ENCODE measurements around the gene PLCG1.

Gene PLCG1

DNA sequence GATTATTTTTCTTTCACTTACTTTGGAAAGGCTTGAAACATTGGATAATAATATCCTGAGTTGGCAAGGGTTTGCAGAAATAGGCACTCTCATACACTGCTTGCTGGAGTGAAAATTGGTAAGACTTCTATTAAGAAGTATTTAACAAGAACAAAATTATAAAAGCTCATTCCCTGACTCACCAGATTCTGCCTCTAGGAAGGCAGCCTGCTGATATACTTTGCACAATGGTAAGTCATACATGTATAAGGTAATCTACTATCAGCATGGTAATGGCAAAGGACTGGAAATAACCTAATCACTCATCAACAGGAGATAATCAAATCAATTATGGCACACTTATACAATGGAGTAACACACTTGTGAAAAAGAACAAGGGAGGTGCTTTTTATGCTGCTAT is 85.8 kb downstream of the PLCG1 start:
- Histone ChIP-seq H4K20me1 (ENCODE audit: low read depth, low read length) (no peaks in the 10 kb centered on the region), H3K79me2 (ENCODE audit: insufficient read depth, low read length) (no peaks in the 10 kb centered on the region), H3F3A (ENCODE audit: insufficient read depth) (no peaks in the 10 kb centered on the region), H3K9me3 (ENCODE audit: insufficient read depth, low read length) (no peaks in the 10 kb centered on the region), H3K9ac (ENCODE audit: low read length) (no peak overlapping the region), H3K36me3 (ENCODE audit: low read length) (no peaks in the 10 kb centered on the region), H3K27me3 (ENCODE audit: low read length) (no peaks in the 10 kb centered on the region), H3K9me2 (replicated peaks; ENCODE audit: insufficient read depth, low read length) (no peaks in the 10 kb centered on the region), H3K27ac (ENCODE audit: low read depth, low read length) (no peak overlapping the region), H3K4me3 (ENCODE audit: insufficient read depth, low read length, poor library complexity, severe bottlenecking) (no peak overlapping the region), H2AFZ (ENCODE audit: low read depth, low read length, severe bottlenecking) (no peak overlapping the region), H3K4me2 (ENCODE audit: low read depth, low read length, poor library complexity, severe bottlenecking) (no peak overlapping the region)
- TF ChIP-seq, protein P1, sequence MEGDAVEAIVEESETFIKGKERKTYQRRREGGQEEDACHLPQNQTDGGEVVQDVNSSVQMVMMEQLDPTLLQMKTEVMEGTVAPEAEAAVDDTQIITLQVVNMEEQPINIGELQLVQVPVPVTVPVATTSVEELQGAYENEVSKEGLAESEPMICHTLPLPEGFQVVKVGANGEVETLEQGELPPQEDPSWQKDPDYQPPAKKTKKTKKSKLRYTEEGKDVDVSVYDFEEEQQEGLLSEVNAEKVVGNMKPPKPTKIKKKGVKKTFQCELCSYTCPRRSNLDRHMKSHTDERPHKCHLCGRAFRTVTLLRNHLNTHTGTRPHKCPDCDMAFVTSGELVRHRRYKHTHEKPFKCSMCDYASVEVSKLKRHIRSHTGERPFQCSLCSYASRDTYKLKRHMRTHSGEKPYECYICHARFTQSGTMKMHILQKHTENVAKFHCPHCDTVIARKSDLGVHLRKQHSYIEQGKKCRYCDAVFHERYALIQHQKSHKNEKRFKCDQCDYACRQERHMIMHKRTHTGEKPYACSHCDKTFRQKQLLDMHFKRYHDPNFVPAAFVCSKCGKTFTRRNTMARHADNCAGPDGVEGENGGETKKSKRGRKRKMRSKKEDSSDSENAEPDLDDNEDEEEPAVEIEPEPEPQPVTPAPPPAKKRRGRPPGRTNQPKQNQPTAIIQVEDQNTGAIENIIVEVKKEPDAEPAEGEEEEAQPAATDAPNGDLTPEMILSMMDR (IDR thresholded peaks at IDR 0.05; ENCODE audit: insufficient read depth, low read length, poor library complexity, severe bottlenecking), result no peak
- TF ChIP-seq EZH2phosphoT487 (conservative IDR thresholded peaks at IDR 0.05; ENCODE audit: low read length), result no peak

DNA sequence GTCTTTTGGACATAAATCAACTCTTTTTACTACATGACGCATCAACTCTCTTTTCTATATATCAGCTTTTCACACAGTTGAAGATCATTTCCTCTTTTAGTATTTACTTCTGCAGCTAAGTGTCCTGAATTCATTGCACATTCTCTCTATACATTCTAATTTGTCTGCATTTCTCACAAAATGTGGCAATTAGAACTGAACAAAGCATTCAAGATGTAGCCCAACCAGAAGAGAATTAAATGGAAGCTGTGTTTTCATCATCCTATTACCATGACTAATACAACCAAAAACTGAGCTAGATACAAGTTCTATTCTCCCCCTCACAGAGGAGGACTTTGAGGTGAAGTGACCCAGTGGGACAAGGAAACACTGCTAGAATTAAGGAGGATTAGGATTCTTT is 86.9 kb downstream of the PLCG1 start:
- H3K4me2 ChIP-seq (ENCODE audit: low read depth, low read length, poor library complexity, severe bottlenecking), result no peak overlapping the region
- no peak for TF ChIP-seq EZH2phosphoT487 (conservative IDR thresholded peaks at IDR 0.05; ENCODE audit: low read length)
- TF ChIP-seq, protein P1 (IDR thresholded peaks at IDR 0.05; ENCODE audit: insufficient read depth, low read length, poor library complexity, severe bottlenecking), result no peak
- no peak overlapping the region for H3K27ac ChIP-seq (ENCODE audit: low read depth, low read length)
- no peak overlapping the region for H3K4me3 ChIP-seq (ENCODE audit: insufficient read depth, low read length, poor library complexity, severe bottlenecking)
- H2AFZ ChIP-seq (ENCODE audit: low read depth, low read length, severe bottlenecking), result no peak overlapping the region
- H3K9ac ChIP-seq (ENCODE audit: low read length), result no peak overlapping the region
- H3F3A ChIP-seq (ENCODE audit: insufficient read depth), result no peaks in the 10 kb centered on the region
- H3K9me3 ChIP-seq (ENCODE audit: insufficient read depth, low read length), result no peaks in the 10 kb centered on the region
- H4K20me1 ChIP-seq (ENCODE audit: low read depth, low read length), result no peaks in the 10 kb centered on the region
- no peaks in the 10 kb centered on the region for H3K79me2 ChIP-seq (ENCODE audit: insufficient read depth, low read length)
- no peaks in the 10 kb centered on the region for H3K36me3 ChIP-seq (ENCODE audit: low read length)
- H3K27me3 ChIP-seq (ENCODE audit: low read length), result no peaks in the 10 kb centered on the region
- no peaks in the 10 kb centered on the region for H3K9me2 ChIP-seq (replicated peaks; ENCODE audit: insufficient read depth, low read length)

DNA sequence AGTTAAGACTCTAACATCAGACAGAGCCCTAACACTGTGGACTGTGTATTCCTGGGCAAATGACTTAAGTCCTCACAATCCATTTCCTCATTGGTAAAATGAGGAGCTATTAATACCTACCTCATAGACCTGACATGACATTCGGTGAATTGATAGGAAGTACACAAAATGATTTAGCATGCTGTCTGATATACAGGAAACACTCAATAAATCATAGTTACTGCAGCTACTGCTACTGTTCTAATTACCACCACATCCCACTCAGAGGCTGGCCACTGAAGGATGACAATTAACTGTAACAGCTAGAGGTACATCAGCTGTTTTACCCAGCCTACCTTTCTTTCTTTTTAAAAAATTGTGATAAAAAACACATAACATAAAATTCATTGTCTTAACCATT is 87.7 kb downstream of the PLCG1 start:
- Histone ChIP-seq H3K27ac (ENCODE audit: low read depth, low read length) (no peak overlapping the region), H4K20me1 (ENCODE audit: low read depth, low read length) (no peaks in the 10 kb centered on the region), H3K36me3 (ENCODE audit: low read length) (no peaks in the 10 kb centered on the region), H3K27me3 (ENCODE audit: low read length) (no peaks in the 10 kb centered on the region), H3K79me2 (ENCODE audit: insufficient read depth, low read length) (no peaks in the 10 kb centered on the region), H3K9me2 (replicated peaks; ENCODE audit: insufficient read depth, low read length) (no peaks in the 10 kb centered on the region), H3F3A (ENCODE audit: insufficient read depth) (no peaks in the 10 kb centered on the region), H3K9ac (ENCODE audit: low read length) (no peak overlapping the region), H2AFZ (ENCODE audit: low read depth, low read length, severe bottlenecking) (no peak overlapping the region), H3K4me2 (ENCODE audit: low read depth, low read length, poor library complexity, severe bottlenecking) (no peak overlapping the region), H3K4me3 (ENCODE audit: insufficient read depth, low read length, poor library complexity, severe bottlenecking) (no peak overlapping the region), H3K9me3 (ENCODE audit: insufficient read depth, low read length) (no peaks in the 10 kb centered on the region)
- TF ChIP-seq EZH2phosphoT487 (conservative IDR thresholded peaks at IDR 0.05; ENCODE audit: low read length), result no peak
- TF ChIP-seq, protein P1 (IDR thresholded peaks at IDR 0.05; ENCODE audit: insufficient read depth, low read length, poor library complexity, severe bottlenecking), result no peak

Measured in SU-DHL-6 (cell line).